GM20431 (cell line): ENCODE data around the gene LHB.
"Not testable (repeated sequence)": the region's sequence is repeated elsewhere in the genome, so short reads cannot be mapped to it uniquely, and the experiment has no call there.

Experiments used
- in situ Hi-C: fragments of 300-500 bp; cut with MseI, MboI; formaldehyde crosslinking; loops from one replicate; pipeline ENCODE4 v1.15.0; 2020; ENCODE audit warnings: low sequenced_read_pairs; ENCODE audit not compliant: unreplicated experiment

The LHB gene

GRCh38 chr19:49017041-49017665, at the start of gene LHB:
LHB (minus strand) TSS chr19:49017091; CDS start chr19:49017081, 10 bp downstream.
- in situ Hi-C loops: no loop called here

DNA sequence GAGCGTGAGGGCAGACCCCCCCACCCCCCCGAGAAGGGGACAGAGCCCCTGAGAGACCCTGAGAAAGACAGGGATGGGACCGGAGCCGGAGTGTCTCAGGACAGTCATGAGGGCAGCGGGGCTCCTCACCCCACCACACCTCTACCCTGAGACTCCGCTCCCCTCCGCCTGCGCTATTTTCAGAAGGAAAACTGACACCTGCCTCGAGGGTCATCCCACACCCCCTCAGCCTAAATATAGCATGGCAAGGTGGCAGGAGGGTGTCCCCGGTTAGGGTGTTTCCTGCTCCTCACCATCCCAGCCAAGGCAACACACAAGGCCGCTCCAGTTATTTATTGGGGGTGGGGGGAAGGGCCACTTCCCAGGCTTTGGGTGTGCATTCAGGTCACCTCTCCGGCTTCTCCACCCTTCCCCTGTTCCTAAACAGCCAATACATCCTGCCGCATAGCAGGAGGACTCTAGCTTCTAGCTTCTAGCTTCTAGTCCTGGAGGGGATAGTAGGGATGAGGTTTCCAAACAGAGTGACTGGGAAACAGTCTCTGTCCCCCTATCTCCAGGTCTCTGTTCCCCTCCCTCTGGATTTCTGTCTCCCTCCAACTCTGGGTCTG, 49.1 kb upstream of the LHB start:
- in situ Hi-C loops: no loop called here

- in situ Hi-C loops: no loop called here
These were observed 48.1 kb upstream of the LHB start, which contains the start of gene NTF4 for GRCh38 chr19:49064768-49065611. NTF4 (minus strand) TSS chr19:49064818; CDS start chr19:49061997, 2,821 bp downstream.

GRCh38 chr19:49064029-49064629, 47.2 kb upstream of the LHB start:
- in situ Hi-C loops: no loop called here

- in situ Hi-C loops: no loop called here
These were observed 44.6 kb upstream of the LHB start for GRCh38 chr19:49061445-49061844.

GRCh38 chr19:49061000-49061399, 44.1 kb upstream of the LHB start:
- in situ Hi-C loops: no loop called here

GRCh38 chr19:49059053-49059452, 42.2 kb upstream of the LHB start:
- in situ Hi-C loops: no loop called here

DNA sequence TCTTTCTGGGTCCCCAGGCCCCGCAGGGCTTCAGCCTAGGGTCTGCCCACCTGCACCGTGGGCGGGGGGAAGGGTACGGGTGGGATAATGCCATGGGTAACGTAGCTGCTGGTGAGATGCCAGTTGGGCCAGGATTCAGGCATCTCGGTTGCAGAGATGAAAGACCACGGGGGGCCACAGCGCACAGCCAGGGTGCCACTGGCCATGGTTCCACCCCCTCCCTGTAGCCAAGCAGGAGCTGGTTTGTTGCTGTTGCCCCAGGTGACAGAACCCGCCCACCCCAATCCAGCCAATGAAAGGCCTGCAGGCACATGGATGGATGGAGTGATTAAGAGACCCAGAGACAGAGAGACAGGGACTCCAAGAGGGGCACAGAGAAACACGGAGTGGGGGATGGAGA, 41.7 kb upstream of the LHB start:
- in situ Hi-C loops: no loop called here

DNA sequence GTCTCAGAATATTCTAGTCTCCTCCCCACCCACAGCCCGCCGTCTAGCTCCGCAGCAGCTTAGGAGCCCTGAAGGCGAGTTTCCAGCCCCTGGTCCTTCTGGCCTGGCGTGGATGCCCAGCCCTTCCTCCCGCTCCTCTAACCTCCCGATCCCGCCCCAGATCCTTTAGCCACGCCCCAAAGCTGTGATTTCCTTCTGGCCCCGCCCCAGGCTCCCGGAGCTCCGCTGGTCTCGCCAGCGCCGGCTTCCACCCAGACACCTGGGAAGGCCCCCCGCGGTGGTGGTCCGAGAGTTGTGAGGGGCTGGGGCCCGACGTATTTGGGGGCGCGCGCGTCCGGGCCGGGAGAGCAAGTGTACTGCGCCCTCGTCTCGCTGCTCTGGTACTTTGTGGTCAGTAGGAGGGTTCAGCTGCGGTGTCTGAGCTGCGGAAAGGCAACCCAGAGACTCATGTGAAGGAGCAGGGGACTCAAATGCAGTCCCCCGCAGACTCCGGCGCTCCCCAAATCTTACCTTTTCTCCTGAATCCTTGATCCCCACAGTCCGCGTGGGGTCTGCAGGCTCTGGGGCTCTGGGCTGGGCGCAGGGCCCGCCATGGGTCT, 40.8 kb upstream of the LHB start, which contains the start of gene CGB7:
TSS of gene CGB7 (minus strand) at position 114 of the 599 bp plus-strand sequence. CDS start 2,374 bp downstream, outside the sequence.
- in situ Hi-C loops: no loop called here

DNA sequence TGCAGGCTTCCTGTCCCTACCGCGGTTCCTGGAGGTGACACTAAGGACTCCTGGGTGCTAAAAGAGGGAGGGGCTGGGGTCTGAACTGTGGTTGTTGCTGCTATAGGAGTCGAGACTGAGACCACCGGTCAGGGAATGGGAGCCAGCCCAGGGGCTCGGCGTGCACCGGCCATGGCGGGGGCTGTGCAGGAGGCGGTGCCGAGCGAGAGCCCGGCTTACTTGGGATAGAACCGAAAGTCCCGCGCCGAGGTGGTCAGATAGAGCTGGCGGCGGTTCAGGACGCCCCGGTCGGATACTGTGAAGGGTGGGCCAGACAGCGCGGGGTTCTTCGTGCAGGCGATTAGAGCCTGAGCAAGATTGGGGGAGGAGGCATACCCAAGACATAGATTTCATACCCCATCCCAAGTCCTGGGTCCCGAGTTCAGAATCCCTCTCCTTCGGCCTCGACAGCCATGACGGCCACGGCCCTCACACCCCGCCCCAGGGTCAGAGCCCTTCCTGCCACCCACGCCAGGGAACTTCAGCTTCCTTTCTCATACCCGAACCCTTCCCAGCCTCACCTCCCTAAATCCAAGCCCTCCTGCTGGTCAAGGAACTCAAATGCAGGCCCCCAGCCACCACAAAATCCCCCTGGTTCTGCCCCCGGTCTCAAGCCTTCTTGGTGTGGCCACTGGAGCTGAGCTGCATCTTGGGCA, 40.2 kb upstream of the LHB start:
- in situ Hi-C loops: not testable (repeated sequence)

- in situ Hi-C loops: no loop called here
These were observed 39.4 kb upstream of the LHB start for GRCh38 chr19:49056101-49056901.

- in situ Hi-C loops: not testable (repeated sequence)
These were observed 33.6 kb upstream of the LHB start for GRCh38 chr19:49050376-49051033.

DNA sequence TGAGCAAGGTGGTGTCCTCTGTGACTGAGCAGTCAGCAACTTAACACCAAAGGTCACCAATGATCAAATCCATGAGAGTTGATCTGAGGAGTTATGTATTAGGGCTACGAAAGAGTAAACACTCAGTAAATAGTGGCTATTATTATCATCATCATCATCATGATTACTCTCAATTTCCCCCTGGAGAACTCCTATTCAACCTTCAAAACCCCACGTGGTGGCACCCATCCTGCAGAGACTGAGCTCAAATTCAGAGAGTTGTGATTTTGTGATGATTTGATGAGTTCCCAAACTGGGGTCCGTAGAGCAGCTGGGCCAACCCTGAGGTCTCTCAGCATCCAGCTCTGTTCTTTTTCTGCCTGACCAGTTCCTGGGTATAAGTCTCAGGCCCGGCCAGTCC, 32.9 kb upstream of the LHB start:
- in situ Hi-C loops: not testable (repeated sequence)

DNA sequence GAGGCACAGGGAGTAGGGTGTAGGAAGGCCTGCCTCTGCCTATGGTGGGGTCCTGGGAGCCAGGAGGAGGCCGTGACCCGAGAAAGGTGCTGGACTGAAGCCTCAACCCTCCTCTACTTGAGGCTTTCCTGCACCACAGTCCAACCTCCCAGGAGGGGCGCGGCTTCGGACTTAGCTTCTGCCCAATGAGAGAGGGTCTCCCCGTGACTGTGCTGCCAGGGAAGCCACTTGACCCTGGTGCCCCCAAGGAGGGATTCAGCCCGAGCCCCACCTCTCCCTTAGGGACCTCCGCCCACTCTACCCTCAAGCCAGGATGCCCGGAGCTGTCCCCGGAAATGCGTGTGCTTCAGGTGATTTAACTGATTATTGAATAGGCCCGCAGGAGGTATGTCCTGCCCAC, 32.1 kb upstream of the LHB start, which contains the start of gene CGB8:
TSS of gene CGB8 (minus strand) at position 101 of the 400 bp plus-strand sequence. CDS start 372 bp downstream, outside the sequence.
- in situ Hi-C loops: not testable (repeated sequence)

GRCh38 chr19:49043548-49043947, 26.7 kb upstream of the LHB start, which contains the start of gene CGB5:
CGB5 (plus strand) TSS chr19:49043848; CDS start chr19:49044210, 362 bp downstream.
- in situ Hi-C loops: not testable (repeated sequence)

GRCh38 chr19:49042666-49043065, 25.8 kb upstream of the LHB start:
- in situ Hi-C loops: not testable (repeated sequence)

DNA sequence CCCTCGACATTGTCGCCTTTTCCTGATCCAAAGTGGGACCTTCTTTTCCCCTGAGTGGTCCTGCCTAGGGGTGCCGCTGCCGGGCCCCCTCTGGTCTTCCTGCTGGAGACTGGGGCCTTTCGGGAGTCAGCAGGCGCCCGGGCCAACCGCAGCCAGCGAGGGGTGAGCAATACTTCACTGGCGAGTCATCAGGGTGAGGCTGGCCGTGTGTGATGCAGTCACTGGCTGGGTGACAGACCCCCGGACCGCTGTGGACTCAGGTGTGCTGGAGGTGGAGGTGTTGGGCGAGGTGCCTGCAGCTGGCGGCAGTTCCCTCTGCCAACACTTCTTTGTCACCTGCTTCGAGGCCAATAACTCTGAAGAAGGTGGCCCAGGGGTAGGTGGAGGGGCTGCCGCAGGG, 25.3 kb upstream of the LHB start:
- in situ Hi-C loops: no loop called here

GRCh38 chr19:49039736-49040135, 22.8 kb upstream of the LHB start:
- in situ Hi-C loops: not testable (repeated sequence)
